Lung (tissue), 12 donors: Measurements from ENCODE around the gene HAP1. TPM values are rescaled to one million over a fixed set of nuclear protein-coding genes. Genes with fewer than 3 reads are reported as not detected.
A peak's percentile ranks its signal among the peaks of the same experiment; 100 is the strongest.

Source experiments
- ATAC-seq: fragments of 200-7000 bp; cut with Tn5 transposase; one replicate; pipeline ENCODE4 v1.9.1; 2020; ENCODE audit warnings: moderate number of reproducible peaks; ENCODE audit not compliant: insufficient read depth, low FRiP score
- DNase-seq, 3 donors: peaks; one replicate each; pipeline ENCODE4 v3.0.0-alpha.2; 2013 to 2017
- H3K27ac ChIP-seq, 2 donors: one replicate each; pipeline ENCODE4 v1.5.1; 2013; ENCODE audit warnings: mild to moderate bottlenecking in 2 of 2, moderate library complexity in 2 of 2, control low read depth in 1 of 2, inconsistent platforms in 1 of 2, low read depth in 1 of 2, low read length in 1 of 2
- H3K27me3 ChIP-seq, 3 donors: one replicate each; pipeline ENCODE4 v1.5.1; 2013; ENCODE audit warnings: low read length in 2 of 3; ENCODE audit not compliant: control insufficient read depth in 3 of 3, insufficient read depth in 3 of 3
- H3K36me3 ChIP-seq, 4 donors: one replicate each; pipeline ENCODE4 v1.5.1; 2013; ENCODE audit warnings: low read length in 4 of 4, mild to moderate bottlenecking in 1 of 4, moderate library complexity in 1 of 4; ENCODE audit not compliant: control insufficient read depth in 4 of 4, insufficient read depth in 4 of 4
- H3K4me1 ChIP-seq, 5 donors: one replicate each; pipeline ENCODE4 v1.5.1; 2013; ENCODE audit warnings: low read length in 5 of 5, mild to moderate bottlenecking in 2 of 5, moderate library complexity in 1 of 5; ENCODE audit not compliant: control insufficient read depth in 5 of 5, insufficient read depth in 5 of 5
- H3K4me3 ChIP-seq: one replicate; pipeline ENCODE4 v1.5.1; 2013; ENCODE audit warnings: mild to moderate bottlenecking, control low read depth, moderate library complexity
- H3K9ac ChIP-seq, 2 donors: one replicate each; pipeline ENCODE4 v1.5.1; 2013; ENCODE audit warnings: low read length in 2 of 2, control low read depth in 1 of 2; ENCODE audit not compliant: insufficient read depth in 1 of 2
- H3K9me3 ChIP-seq, 4 donors: one replicate each; pipeline ENCODE4 v1.5.1; 2013; ENCODE audit warnings: low read length in 3 of 4, mild to moderate bottlenecking in 1 of 4, moderate library complexity in 1 of 4; ENCODE audit not compliant: control insufficient read depth in 4 of 4, insufficient read depth in 3 of 4
- WGBS, 2 donors: extraction: QIAGEN DNeasy Blood & Tissue Kit; methylation state at CpG; one replicate each; pipeline ENCODE4 v1.1.7; 2013; 5-methylcytosine and 5-hydroxymethylcytosine counted together
- polyA plus RNA-seq, 2 donors: library from polyadenylated mRNA; stranded (reverse); fragments of 200-250 nt; gene quantifications; one replicate each; pipeline ENCODE4 v1.2.1, GENCODE V29; 2013
- total RNA-seq, 2 donors: library from RNA; depleted of rRNA in 1 of 2; stranded (reverse); fragments of >200 nt in 1 of 2; gene quantifications; one replicate each; pipeline ENCODE4 v1.2.1, GENCODE V29; 2014 to 2021
- TF ChIP-seq, protein P1 (sequence below): IDR thresholded peaks from 2 replicates; pipeline ENCODE4 v1.5.1; 2012; ENCODE audit warnings: mild to moderate bottlenecking; ENCODE audit errors: control extremely low read depth, extremely low read depth
- donor health status: control.
- donor health status: control.
- donor health status: Bipolar disorder and iron deficiency.
- donor health status: healthy.
- donor health status: DM: yes; HTN: yes; CAD: no.

HAP1 gene
- total and polyA plus RNA-seq, 4 donors: 0.07 to 0.57 (median 0.24) TPM

DNA sequence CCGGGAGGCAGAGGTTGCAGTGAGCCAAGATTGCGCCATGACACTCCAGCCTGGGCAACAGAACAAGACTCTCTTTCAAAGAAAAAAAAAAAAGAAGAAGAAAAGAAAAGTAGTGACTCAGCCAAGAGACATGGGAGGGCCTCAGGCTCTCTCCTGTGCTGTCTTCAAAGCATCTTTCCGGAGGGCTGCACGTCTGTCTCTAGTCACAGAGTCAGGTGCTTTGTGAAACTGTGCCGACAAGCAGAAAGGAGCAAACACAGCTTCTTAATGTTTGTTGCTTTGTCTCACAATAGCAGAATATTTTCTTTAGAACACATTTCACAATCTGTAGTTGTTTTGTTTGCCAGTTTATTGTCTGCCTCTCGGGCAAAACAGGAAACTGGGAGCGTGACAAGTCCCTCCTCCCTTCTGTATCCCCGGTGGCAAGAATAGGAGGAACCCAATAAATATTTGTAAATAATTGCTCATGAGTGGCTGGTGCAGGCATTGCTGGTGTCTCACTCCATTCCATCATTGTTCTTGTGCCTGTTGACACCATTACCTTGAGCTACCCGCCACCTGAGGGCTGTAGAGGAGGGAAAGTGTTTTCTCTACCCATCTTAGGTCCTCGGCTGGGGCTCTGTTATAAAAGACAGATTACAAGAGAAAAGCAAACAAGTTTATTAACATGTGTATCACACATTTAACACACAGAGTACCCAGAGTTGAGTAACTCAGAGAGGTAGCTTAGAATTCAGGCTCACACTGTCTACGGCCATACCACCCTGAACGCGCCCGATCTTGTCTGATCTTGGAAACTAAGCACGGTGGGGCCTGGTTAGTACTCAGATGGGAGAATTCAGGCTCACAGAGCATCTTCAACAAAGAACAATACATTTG lies 16.8 kb downstream of the HAP1 start:
- ATAC-seq: no peak
- no peaks in the 10 kb centered on the region for H3K36me3 ChIP-seq
- H3K4me1 ChIP-seq: no peaks in the 10 kb centered on the region
- peak in 1 of 3 donors; percentile 7 for DNase-seq
- H3K27ac ChIP-seq: no peak overlapping the region
- WGBS, 2 donors: 58% methylated on average over 15 of the region's 15 CpGs
- H3K4me3 ChIP-seq: no peak overlapping the region
- H3K9ac ChIP-seq: no peak overlapping the region
- H3K27me3 ChIP-seq: peaks cover 0 to 2% (median 0%) of the 10 kb centered on the region in 3 donors
- no peaks in the 10 kb centered on the region for H3K9me3 ChIP-seq
- TF ChIP-seq, protein P1, sequence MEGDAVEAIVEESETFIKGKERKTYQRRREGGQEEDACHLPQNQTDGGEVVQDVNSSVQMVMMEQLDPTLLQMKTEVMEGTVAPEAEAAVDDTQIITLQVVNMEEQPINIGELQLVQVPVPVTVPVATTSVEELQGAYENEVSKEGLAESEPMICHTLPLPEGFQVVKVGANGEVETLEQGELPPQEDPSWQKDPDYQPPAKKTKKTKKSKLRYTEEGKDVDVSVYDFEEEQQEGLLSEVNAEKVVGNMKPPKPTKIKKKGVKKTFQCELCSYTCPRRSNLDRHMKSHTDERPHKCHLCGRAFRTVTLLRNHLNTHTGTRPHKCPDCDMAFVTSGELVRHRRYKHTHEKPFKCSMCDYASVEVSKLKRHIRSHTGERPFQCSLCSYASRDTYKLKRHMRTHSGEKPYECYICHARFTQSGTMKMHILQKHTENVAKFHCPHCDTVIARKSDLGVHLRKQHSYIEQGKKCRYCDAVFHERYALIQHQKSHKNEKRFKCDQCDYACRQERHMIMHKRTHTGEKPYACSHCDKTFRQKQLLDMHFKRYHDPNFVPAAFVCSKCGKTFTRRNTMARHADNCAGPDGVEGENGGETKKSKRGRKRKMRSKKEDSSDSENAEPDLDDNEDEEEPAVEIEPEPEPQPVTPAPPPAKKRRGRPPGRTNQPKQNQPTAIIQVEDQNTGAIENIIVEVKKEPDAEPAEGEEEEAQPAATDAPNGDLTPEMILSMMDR: no peak

DNA sequence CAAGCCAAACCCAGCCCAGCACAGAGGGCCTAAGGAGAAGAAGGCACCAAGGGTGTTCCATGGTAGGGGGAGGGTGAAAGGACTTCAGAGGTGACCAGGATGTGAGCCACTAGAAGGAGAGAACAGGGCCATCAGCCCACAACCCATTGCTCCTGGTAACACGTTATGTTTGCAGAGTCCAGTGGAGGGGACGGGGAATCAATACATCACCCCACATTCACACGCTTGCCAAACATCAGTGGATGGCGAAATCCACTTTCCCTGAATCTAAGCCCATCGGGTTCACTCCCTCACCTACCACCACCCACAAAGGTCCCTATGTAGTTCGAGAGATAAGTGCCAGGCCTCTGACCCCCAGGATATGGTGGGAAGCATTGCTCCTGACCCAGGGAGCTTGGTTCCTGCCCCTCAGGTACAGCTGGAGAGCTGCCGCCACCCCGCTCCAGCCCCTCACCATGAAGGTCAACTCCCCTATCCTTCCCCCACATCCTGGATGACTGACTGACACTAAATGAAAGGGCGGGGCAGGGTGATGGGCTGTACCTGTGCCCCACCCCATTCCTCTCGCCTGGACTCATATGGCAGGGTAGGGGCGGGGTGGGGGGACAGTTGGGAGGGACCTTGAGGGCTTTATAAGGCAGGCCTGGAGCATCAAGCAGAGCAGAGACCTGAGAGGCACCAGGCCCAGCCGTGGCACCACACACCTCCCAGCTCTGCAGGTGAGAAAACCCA lies 22.6 kb downstream of the HAP1 start, which contains the start of gene GAST:
TSS of gene GAST (plus strand) at position 663 of the 732 bp plus-strand sequence. CDS start 3,106 bp downstream, outside the sequence.
- Histone ChIP-seq H3K27me3 (peaks cover 0 to 6% (median 0%) of the 10 kb centered on the region in 3 donors), H3K36me3 (no peaks in the 10 kb centered on the region), H3K4me1 (no peaks in the 10 kb centered on the region), H3K9ac (no peak within 1 kb of the TSS), H3K9me3 (no peaks in the 10 kb centered on the region), H3K27ac (no peak within 1 kb of the TSS), H3K4me3 (no peak within 1 kb of the TSS)
- WGBS, 2 donors: 87 to 91% methylated on average over 12 of the region's 12 CpGs
- TF ChIP-seq, protein P1: no peak
- ATAC-seq (no peak), DNase-seq (no peak)

DNA sequence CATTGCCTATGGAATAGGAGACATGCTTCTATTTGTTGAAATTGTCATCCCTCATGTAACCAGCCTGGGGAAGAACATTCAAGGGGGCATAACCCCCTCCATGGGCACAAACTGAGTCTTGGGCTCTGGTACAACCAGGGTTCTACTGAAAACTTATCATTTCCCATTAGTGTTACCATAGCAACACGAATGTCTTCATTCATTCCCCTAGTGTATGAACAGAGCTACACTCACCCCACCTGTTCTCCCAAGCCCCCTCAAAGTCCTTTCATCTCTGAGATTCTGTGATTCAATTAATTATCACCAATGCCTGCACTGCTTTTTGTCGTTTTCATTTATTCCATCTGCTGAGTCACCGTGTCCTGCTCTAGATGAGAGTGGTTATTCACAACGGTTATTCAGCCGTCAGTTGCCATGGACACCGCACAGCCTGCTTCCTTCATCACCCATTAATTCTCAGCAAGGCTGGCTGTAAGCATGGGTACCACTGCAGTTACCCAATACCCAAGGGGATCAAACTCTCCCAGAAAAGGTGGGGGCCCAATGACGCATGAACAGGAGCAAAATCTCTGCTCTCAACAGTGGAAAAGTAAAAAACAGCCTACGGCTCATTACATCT lies 23.9 kb downstream of the HAP1 start:
- Histone ChIP-seq H3K9me3 (no peaks in the 10 kb centered on the region), H3K9ac (no peak overlapping the region), H3K27ac (no peak overlapping the region), H3K36me3 (no peaks in the 10 kb centered on the region), H3K4me3 (no peak overlapping the region), H3K4me1 (no peaks in the 10 kb centered on the region), H3K27me3 (peaks cover 0 to 5% (median 0%) of the 10 kb centered on the region in 3 donors)
- TF ChIP-seq, protein P1: no peak
- ATAC-seq (no peak), DNase-seq (no peak)
- 40 to 54% methylated on average over 8 of the region's 8 CpGs for WGBS, 2 donors
